HepG2 (cell line): ENCODE results near the gene SLC28A1.

Experiments
- BCL3 ChIP-seq: sonication (generic); formaldehyde crosslinking; IDR thresholded peaks from 2 replicates; pipeline ENCODE4 v1.5.1; 2020; ENCODE audit warnings: mild to moderate bottlenecking, missing genetic modification reagents, moderate library complexity
- CTCF ChIP-seq: sonication (generic); formaldehyde crosslinking; IDR thresholded peaks from 2 replicates; pipeline ENCODE4 v1.5.0; 2020; ENCODE audit warnings: mild to moderate bottlenecking, missing genetic modification reagents, moderate library complexity
- ELF4 ChIP-seq: sonication (generic); formaldehyde crosslinking; IDR thresholded peaks from 2 replicates; pipeline ENCODE4 v1.5.0; 2020; ENCODE audit warnings: missing genetic modification reagents, mild to moderate bottlenecking, moderate library complexity, borderline replicate concordance
- EP300 ChIP-seq, 3 experiments: sonication (generic) in 1 of 3; formaldehyde crosslinking in 1 of 3; IDR thresholded peaks; 2 replicates each; pipeline versions ENCODE4 v1.5.1 to v1.6.1; 2011 to 2020; ENCODE audit warnings: low read depth in 2 of 3, low read length in 2 of 3, borderline replicate concordance in 1 of 3, improper control_type of control experiment in 1 of 3, mild to moderate bottlenecking in 1 of 3, missing genetic modification reagents in 1 of 3, moderate library complexity in 1 of 3
- GABPA ChIP-seq, 2 experiments: IDR thresholded peaks; 2 replicates each; pipeline ENCODE4 v1.6.1; 2011 to 2016; ENCODE audit warnings: low read depth in 2 of 2, low read length in 1 of 2, missing biosample characterization in 1 of 2, missing genetic modification characterization in 1 of 2
- SNAPC4 ChIP-seq: sonication (generic); formaldehyde crosslinking; IDR thresholded peaks from 2 replicates; pipeline ENCODE4 v1.4.0; 2020; ENCODE audit warnings: mild to moderate bottlenecking, missing genetic modification reagents
- ZBTB38 ChIP-seq: sonication (generic); formaldehyde crosslinking; IDR thresholded peaks from 2 replicates; pipeline ENCODE4 v1.5.1; 2020; ENCODE audit warnings: mild to moderate bottlenecking, missing genetic modification reagents
- ZC3H4 ChIP-seq: sonication (generic); formaldehyde crosslinking; IDR thresholded peaks from 2 replicates; pipeline ENCODE4 v1.4.0; 2020; ENCODE audit warnings: missing genetic modification reagents, borderline replicate concordance
- ZNF24 ChIP-seq: fragments of 450-650 bp; IDR thresholded peaks from 2 replicates; pipeline ENCODE4 v1.6.1; 2017; ENCODE audit warnings: antibody characterized with exemption, mild to moderate bottlenecking
- ZNF547 ChIP-seq: sonication (generic); formaldehyde crosslinking; IDR thresholded peaks from 2 replicates; pipeline ENCODE4 v1.5.1; 2020; ENCODE audit warnings: mild to moderate bottlenecking, missing genetic modification reagents

- TF ChIP-seq ZNF547 (CRISPR knock-in tag), result no peak
- TF ChIP-seq GABPA (IDR thresholded peaks at IDR 0.05; ENCODE audit: low read depth, low read length), result no peak
- TF ChIP-seq GABPA (CRISPR knock-in tag; IDR thresholded peaks at IDR 0.05; ENCODE audit: low read depth), result no peak
- no peak for TF ChIP-seq CTCF (CRISPR knock-in tag)
- no peak for TF ChIP-seq ZC3H4 (CRISPR knock-in tag)
- no peak for TF ChIP-seq ZBTB38 (CRISPR knock-in tag)
- TF ChIP-seq SNAPC4 (CRISPR knock-in tag), result no peak
- TF ChIP-seq BCL3 (CRISPR knock-in tag), result no peak
- no peak for TF ChIP-seq ZNF24
- TF ChIP-seq EP300 (IDR thresholded peaks at IDR 0.05; ENCODE audit: low read depth in 2 of 2, low read length in 2 of 2), result no peak
- TF ChIP-seq EP300 (CRISPR knock-in tag; IDR thresholded peaks at IDR 0.05; ENCODE audit: borderline replicate concordance), result no peak
- TF ChIP-seq ELF4, result no peak
Measured at GRCh38 chr15:84961707-84962106, 77.2 kb downstream of the SLC28A1 start.
